ENCODE data around the gene SIRT4. TPM values are rescaled to one million over a fixed set of nuclear protein-coding genes. Genes with fewer than 3 reads are reported as not detected.
"Not testable (repeated sequence)": the region's sequence is repeated elsewhere in the genome, so short reads cannot be mapped to it uniquely, and the experiment has no call there.

SIRT4 gene
- total RNA-seq, 2 experiments from 2014 or later: 1.2 to 1.4 TPM

- ATAC-seq: no peak
- Mint-ChIP-seq H3K27ac (no peak overlapping the region), H3K36me3 (ENCODE audit: low read depth) (no peaks in the 10 kb centered on the region), H3K27me3 (ENCODE audit: low read depth) (no peaks in the 10 kb centered on the region), H3K9me3 (ENCODE audit: insufficient read depth) (no peaks in the 10 kb centered on the region), H3K4me1 (ENCODE audit: low read depth) (peaks cover 20% of the 10 kb centered on the region), H3K4me3 (no peak overlapping the region)
- CTCF ChIA-PET: interaction anchor here (0.9 kb wide), 1 partner anchor 18 kb away, joined by 3 read pairs; no protein-coding TSS in a partner anchor
- DNase-seq: no peak
- POLR2A ChIA-PET: interaction anchor here (1.3 to 3.4 kb wide), 2 partner anchors 29 to 30 kb away, joined by 5 to 17 read pairs; partner anchors contain the start of genes RNU4-1 and RNU4-2
Observed at GRCh38 chr12:120321382-120322202, 19.5 kb downstream of the SIRT4 start.

DNA sequence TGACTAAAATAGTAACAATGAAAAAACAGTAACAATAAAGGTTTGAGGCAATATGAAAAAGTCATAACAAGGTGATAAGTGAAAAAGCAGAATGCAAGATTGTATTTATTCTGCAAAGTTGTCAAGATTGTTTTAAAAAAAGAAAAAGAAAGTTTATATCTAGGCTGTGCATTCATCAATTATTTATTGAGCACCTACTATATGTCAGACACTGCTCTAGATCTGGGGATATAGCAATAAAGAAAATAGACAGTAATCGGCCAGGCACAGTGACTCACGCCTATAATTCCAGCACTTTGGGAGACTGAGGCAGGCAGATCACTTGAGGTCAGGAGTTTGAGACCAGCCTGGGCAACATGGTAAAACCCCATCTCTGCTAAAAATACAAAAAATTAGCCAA is 21.7 kb downstream of the SIRT4 start:
- POLR2A ChIA-PET: interaction anchor here (3.4 kb wide), 1 partner anchor 32 kb away, joined by 17 read pairs; the partner anchor contains the start of genes RNU4-1 and RNU4-2
- Mint-ChIP-seq H3K36me3 (ENCODE audit: low read depth) (no peaks in the 10 kb centered on the region), H3K27me3 (ENCODE audit: low read depth) (no peaks in the 10 kb centered on the region), H3K9me3 (ENCODE audit: insufficient read depth) (no peaks in the 10 kb centered on the region), H3K4me1 (ENCODE audit: low read depth) (peaks cover 7% of the 10 kb centered on the region), H3K27ac (no peak overlapping the region), H3K4me3 (no peak overlapping the region)
- CTCF ChIA-PET: interaction anchor here (0.5 to 2.0 kb wide), 3 partner anchors 22 to 133 kb away, joined by 3 to 9 read pairs (median 3); partner anchors contain the start of gene SIRT4
- DNase-seq: no peak
- no peak for ATAC-seq

GRCh38 chr12:120324841-120325417 is 22.8 kb downstream of the SIRT4 start:
- no peak overlapping the region for H3K27ac Mint-ChIP-seq

DNA sequence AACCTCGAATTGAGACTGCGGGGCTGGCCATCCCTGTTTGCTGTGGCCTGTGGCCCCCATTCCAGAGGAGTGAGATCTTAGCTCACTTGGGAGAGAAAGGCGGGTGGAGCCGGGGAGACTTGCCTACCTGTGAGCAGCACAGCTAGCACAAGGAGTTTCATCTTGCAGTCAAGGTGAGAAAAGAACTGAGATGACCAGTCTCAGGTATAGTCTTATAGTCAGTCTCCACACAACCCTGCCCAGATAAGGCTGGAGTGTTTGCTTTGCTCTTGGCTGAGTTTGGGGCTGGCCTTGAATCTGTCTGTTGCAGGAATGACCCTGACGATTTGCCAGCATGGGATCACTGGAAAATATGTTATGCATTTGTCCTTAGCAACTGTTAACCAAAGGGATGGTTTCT is 25.5 kb downstream of the SIRT4 start, which contains the start of gene PLA2G1B:
Gene PLA2G1B (minus strand): TSS at position 187 of the 400 bp plus-strand sequence. CDS start 26 bp downstream, at position 161.
- Mint-ChIP-seq H3K4me1 (ENCODE audit: low read depth) (peaks cover 7% of the 10 kb centered on the region), H3K27ac (no peak within 1 kb of the TSS), H3K4me3 (no peak within 1 kb of the TSS), H3K36me3 (ENCODE audit: low read depth) (no peaks in the 10 kb centered on the region), H3K9me3 (ENCODE audit: insufficient read depth) (no peaks in the 10 kb centered on the region), H3K27me3 (ENCODE audit: low read depth) (no peaks in the 10 kb centered on the region)
- ChIA-PET POLR2A (interaction anchor here (1.2 to 2.6 kb wide), 2 partner anchors 36 to 142 kb away, joined by 3 to 27 read pairs; partner anchors contain the start of genes RNU4-1, RNU4-2 and SRSF9), CTCF (interaction anchor here (1.0 to 1.7 kb wide), 5 partner anchors 8 to 322 kb away, joined by 3 to 7 read pairs (median 4); partner anchors contain the start of gene SIRT4)
- no peak for DNase-seq
- no peak for ATAC-seq

More at GRCh38 chr12:120324841-120325417, 22.8 kb downstream of the SIRT4 start:
- H3K36me3 Mint-ChIP-seq (ENCODE audit: low read depth): no peaks in the 10 kb centered on the region
- ATAC-seq (no peak), DNase-seq (no peak)
- peaks cover 7% of the 10 kb centered on the region for H3K4me1 Mint-ChIP-seq (ENCODE audit: low read depth)
- POLR2A ChIA-PET: interaction anchor here (3.4 kb wide), 1 partner anchor 33 kb away, joined by 17 read pairs; the partner anchor contains the start of genes RNU4-1 and RNU4-2
- H3K4me3 Mint-ChIP-seq: no peak overlapping the region
- no peaks in the 10 kb centered on the region for H3K9me3 Mint-ChIP-seq (ENCODE audit: insufficient read depth)
- no peaks in the 10 kb centered on the region for H3K27me3 Mint-ChIP-seq (ENCODE audit: low read depth)
- CTCF ChIA-PET: interaction anchor here (0.5 to 1.6 kb wide), 7 partner anchors 19 to 145 kb away, joined by 3 to 5 read pairs (median 3); no protein-coding TSS in a partner anchor

GRCh38 chr12:120328228-120328627 is 26.1 kb downstream of the SIRT4 start:
- no peak for ATAC-seq
- no peak overlapping the region for H3K4me3 Mint-ChIP-seq
- no peaks in the 10 kb centered on the region for H3K27me3 Mint-ChIP-seq (ENCODE audit: low read depth)
- H3K9me3 Mint-ChIP-seq (ENCODE audit: insufficient read depth): no peaks in the 10 kb centered on the region
- no peak overlapping the region for H3K27ac Mint-ChIP-seq
- DNase-seq: no peak
- H3K4me1 Mint-ChIP-seq (ENCODE audit: low read depth): peaks cover 7% of the 10 kb centered on the region
- CTCF ChIA-PET: no interaction called here
- POLR2A ChIA-PET: interaction anchor here (2.6 kb wide), 1 partner anchor 36 kb away, joined by 27 read pairs; the partner anchor contains the start of genes RNU4-1 and RNU4-2
- no peaks in the 10 kb centered on the region for H3K36me3 Mint-ChIP-seq (ENCODE audit: low read depth)

DNA sequence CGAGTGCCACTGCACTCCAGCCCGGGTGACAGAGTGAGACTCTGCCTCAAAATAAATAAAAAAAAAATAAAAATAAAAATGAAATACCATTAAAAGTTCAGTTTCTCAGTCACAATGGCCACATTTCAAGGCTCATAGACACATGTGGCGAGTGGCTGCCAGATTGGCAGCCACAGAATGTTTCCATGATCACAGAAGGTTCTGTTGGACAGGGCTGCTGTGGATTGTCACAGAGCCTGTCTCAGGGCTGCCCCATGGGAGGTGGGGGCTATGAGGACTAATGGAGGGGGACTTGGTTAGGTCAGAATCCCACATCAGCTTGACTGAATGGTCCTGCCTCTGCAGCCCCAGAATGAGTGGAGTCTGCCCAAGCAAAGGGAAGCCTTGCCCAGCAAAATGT is 29.3 kb downstream of the SIRT4 start:
- no peak for ATAC-seq

GRCh38 chr12:120332041-120332440 is 29.9 kb downstream of the SIRT4 start:
- Mint-ChIP-seq H3K4me3 (no peak overlapping the region), H3K9me3 (ENCODE audit: insufficient read depth) (peaks cover 12% of the 10 kb centered on the region), H3K36me3 (ENCODE audit: low read depth) (peaks cover 6% of the 10 kb centered on the region), H3K27ac (no peak overlapping the region), H3K4me1 (ENCODE audit: low read depth) (no peaks in the 10 kb centered on the region), H3K27me3 (ENCODE audit: low read depth) (no peaks in the 10 kb centered on the region)
- no peak for ATAC-seq
- ChIA-PET POLR2A (no interaction called here), CTCF (interaction anchor here (1.0 kb wide), 1 partner anchor 137 kb away, joined by 3 read pairs; no protein-coding TSS in a partner anchor)
- no peak for DNase-seq

More for the DNA sequence above, 29.3 kb downstream of the SIRT4 start:
- Mint-ChIP-seq H3K27ac (no peak overlapping the region), H3K27me3 (ENCODE audit: low read depth) (no peaks in the 10 kb centered on the region), H3K36me3 (ENCODE audit: low read depth) (peaks cover 2% of the 10 kb centered on the region), H3K4me1 (ENCODE audit: low read depth) (no peaks in the 10 kb centered on the region), H3K9me3 (ENCODE audit: insufficient read depth) (peaks cover 7% of the 10 kb centered on the region), H3K4me3 (no peak overlapping the region)
- CTCF ChIA-PET: no interaction called here
- no peak for DNase-seq
- POLR2A ChIA-PET: no interaction called here

- H3K27ac Mint-ChIP-seq: no peak overlapping the region
- no peak for DNase-seq
- H3K9me3 Mint-ChIP-seq (ENCODE audit: insufficient read depth): peaks cover 17% of the 10 kb centered on the region
- H3K4me1 Mint-ChIP-seq (ENCODE audit: low read depth): no peaks in the 10 kb centered on the region
- peaks cover 7% of the 10 kb centered on the region for H3K36me3 Mint-ChIP-seq (ENCODE audit: low read depth)
- ChIA-PET CTCF (interaction anchor here (1.0 kb wide), 1 partner anchor 136 kb away, joined by 3 read pairs; no protein-coding TSS in a partner anchor), POLR2A (no interaction called here)
- peaks cover 3% of the 10 kb centered on the region for H3K27me3 Mint-ChIP-seq (ENCODE audit: low read depth)
- no peak for ATAC-seq
- H3K4me3 Mint-ChIP-seq: no peak overlapping the region
Observed at GRCh38 chr12:120332523-120332922, 30.4 kb downstream of the SIRT4 start.

DNA sequence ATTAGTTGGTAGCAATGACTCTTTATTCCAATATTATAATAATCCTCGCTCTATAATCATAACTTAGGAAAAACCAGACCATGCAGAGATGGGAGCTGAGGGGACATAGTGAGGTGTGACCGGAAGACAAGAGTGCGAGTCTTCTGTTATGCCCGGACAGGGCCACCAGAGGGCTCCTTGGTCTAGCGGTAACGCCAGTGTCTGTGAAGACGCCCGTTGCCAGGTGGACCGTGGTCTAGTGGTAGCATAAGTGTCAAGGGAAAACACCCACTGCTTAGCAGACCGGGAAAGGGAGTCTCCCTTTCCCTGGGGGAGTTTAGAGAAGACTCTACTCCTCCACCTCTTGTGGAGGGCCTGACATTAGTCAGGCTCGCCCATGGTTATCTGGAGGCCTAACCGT is 33.3 kb downstream of the SIRT4 start:
- not testable (repeated sequence) for H3K4me1 Mint-ChIP-seq (ENCODE audit: low read depth)

DNA sequence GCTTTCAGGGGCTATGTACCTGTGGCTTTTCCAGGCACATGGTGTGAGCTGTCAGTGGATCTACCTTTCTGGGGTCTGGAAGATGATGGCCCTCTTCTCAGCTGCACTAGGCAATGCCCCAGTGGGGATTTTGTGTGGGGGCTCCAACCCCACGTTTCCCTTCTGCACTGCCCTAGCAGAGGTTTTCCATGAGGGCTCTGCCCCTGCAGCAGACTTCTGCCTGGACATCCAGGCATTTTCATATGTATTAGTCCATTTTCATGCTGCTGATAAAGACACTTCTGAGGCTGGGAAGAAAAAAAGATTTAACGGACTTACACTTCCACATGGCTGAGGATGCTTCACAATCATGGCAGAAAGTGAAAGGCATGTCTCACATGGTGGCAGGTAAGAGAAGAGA is 34.3 kb downstream of the SIRT4 start:
- H3K4me3 Mint-ChIP-seq; POLR2A ChIA-PET; H3K27ac Mint-ChIP-seq; H3K4me1 Mint-ChIP-seq (ENCODE audit: low read depth); ATAC-seq; H3K36me3 Mint-ChIP-seq (ENCODE audit: low read depth); DNase-seq: not testable (repeated sequence)
- peaks cover 24% of the 10 kb centered on the region for H3K9me3 Mint-ChIP-seq (ENCODE audit: insufficient read depth)
- H3K27me3 Mint-ChIP-seq (ENCODE audit: low read depth): peaks cover 10% of the 10 kb centered on the region
- CTCF ChIA-PET: interaction anchor here (1.5 kb wide), 1 partner anchor 10 kb away, joined by 4 read pairs; no protein-coding TSS in a partner anchor

More for the DNA sequence above, 33.3 kb downstream of the SIRT4 start:
- H3K36me3 Mint-ChIP-seq (ENCODE audit: low read depth); H3K27ac Mint-ChIP-seq; H3K4me3 Mint-ChIP-seq; ATAC-seq: not testable (repeated sequence)
- Mint-ChIP-seq H3K27me3 (ENCODE audit: low read depth) (peaks cover 10% of the 10 kb centered on the region), H3K9me3 (ENCODE audit: insufficient read depth) (peaks cover 24% of the 10 kb centered on the region)
- ChIA-PET POLR2A (interaction anchor here (0.7 kb wide), 1 partner anchor 12 kb away, joined by 3 read pairs; no protein-coding TSS in a partner anchor), CTCF (interaction anchor here (0.6 to 1.5 kb wide), 3 partner anchors 9 to 131 kb away, joined by 3 to 4 read pairs (median 3); no protein-coding TSS in a partner anchor)
- DNase-seq: peak; percentile 47

DNA sequence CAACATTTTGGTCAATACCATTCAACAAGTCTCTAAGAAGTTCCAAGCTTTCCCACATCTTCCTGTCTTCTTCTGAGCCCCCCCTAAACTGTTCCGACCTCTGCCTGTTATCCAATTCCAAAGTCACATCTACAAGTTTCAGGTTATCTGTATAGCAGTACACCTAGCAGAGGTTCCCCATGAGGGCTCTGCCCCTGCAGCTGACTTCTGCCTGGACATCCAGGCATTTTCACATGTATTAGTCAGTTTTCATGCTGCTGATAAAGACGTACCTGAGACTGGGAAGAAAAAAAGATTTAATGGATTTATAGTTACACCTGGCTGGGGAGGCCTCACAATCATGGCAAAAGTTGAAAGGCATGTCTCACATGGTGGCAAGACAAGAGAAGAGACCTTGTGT is 35.6 kb downstream of the SIRT4 start:
- no peak overlapping the region for H3K4me3 Mint-ChIP-seq
- ATAC-seq (no peak), DNase-seq (no peak)
- POLR2A ChIA-PET: no interaction called here
- peaks cover 24% of the 10 kb centered on the region for H3K9me3 Mint-ChIP-seq (ENCODE audit: insufficient read depth)
- H3K4me1 Mint-ChIP-seq (ENCODE audit: low read depth): no peaks in the 10 kb centered on the region
- no peak overlapping the region for H3K27ac Mint-ChIP-seq
- H3K27me3 Mint-ChIP-seq (ENCODE audit: low read depth): peaks cover 10% of the 10 kb centered on the region
- CTCF ChIA-PET: no interaction called here
- peaks cover 7% of the 10 kb centered on the region for H3K36me3 Mint-ChIP-seq (ENCODE audit: low read depth)

Measured in activated CD8-positive, alpha-beta T cell treated with anti-CD3 and anti-CD28 coated beads, Interleukin-2, amount 10 ng/mL, durations not matched to agents 7 days and 5 days (primary cell).